Panc1 (cell line): ENCODE data around the gene DNAJC4. TPM values are rescaled to one million over a fixed set of nuclear protein-coding genes. Genes with fewer than 3 reads are reported as not detected.

ENCODE experiments used
- ATAC-seq: fragments of 200-7000 bp; cut with Tn5 transposase; 2 replicates; pipeline ENCODE4 v1.9.1; 2020; ENCODE audit warnings: mild to moderate bottlenecking, moderate library complexity
- BruUV-seq: library from RNA; stranded (reverse); fragments of 400-500 nt; replicated peaks from 2 replicates; lab custom pipeline; 2021; lab: Mats Ljungman, UMichigan
- CTCF ChIA-PET: fragments of 300-600 bp; sonication (Branson Sonifier 250); formaldehyde crosslinking; loops from one replicate; lab custom pipeline; 2022; ENCODE audit warnings: antibody characterized with exemption; lab: Charles Lee
- POLR2A ChIA-PET: fragments of 300-600 bp; sonication (Branson Sonifier 250); formaldehyde crosslinking; loops from one replicate; lab custom pipeline; 2022; ENCODE audit warnings: antibody characterized with exemption; lab: Charles Lee
- DNase-seq: peaks from one replicate; pipeline ENCODE4 v3.0.0-alpha.2; 2010; ENCODE audit warnings: low read depth, low spot score
- H3K27ac ChIP-seq: 2 replicates; pipeline ENCODE4 v1.5.1; 2011; ENCODE audit warnings: mild to moderate bottlenecking, low read length, inconsistent platforms
- H3K27me3 ChIP-seq: fragments of 200-500 bp; sonication (Bioruptor generic); 2 replicates; pipeline ENCODE4 v1.6.0; 2014; ENCODE audit warnings: low read length, inconsistent platforms; ENCODE audit not compliant: control insufficient read depth, insufficient read depth
- H3K36me3 ChIP-seq: fragments of 200-500 bp; sonication (Bioruptor generic); 2 replicates; pipeline ENCODE4 v1.5.1; 2014; ENCODE audit warnings: inconsistent platforms, mild to moderate bottlenecking, low read length, moderate library complexity; ENCODE audit not compliant: control insufficient read depth, insufficient read depth
- H3K4me1 ChIP-seq: 2 replicates; pipeline ENCODE4 v1.5.1; 2011; ENCODE audit warnings: inconsistent platforms, mild to moderate bottlenecking, low read length, moderate library complexity; ENCODE audit not compliant: control insufficient read depth, insufficient read depth
- H3K4me3 ChIP-seq, 2 experiments: 2 replicates each; pipeline ENCODE4 v1.5.1; 2011 to 2012; ENCODE audit warnings: low read depth in 2 of 2, low read length in 2 of 2, mild to moderate bottlenecking in 2 of 2, inconsistent platforms in 1 of 2, moderate library complexity in 1 of 2
- H3K9me3 ChIP-seq: fragments of 200-500 bp; sonication (Bioruptor generic); 2 replicates; pipeline ENCODE4 v1.5.1; 2014; ENCODE audit warnings: low read depth, mild to moderate bottlenecking, inconsistent platforms, low read length, moderate library complexity; ENCODE audit not compliant: control insufficient read depth, insufficient read depth
- CTCF ChIP-seq: fragments of 450-650 bp; IDR thresholded peaks from 2 replicates; pipeline ENCODE4 v1.5.1; 2017; ENCODE audit warnings: mild to moderate bottlenecking
- POLR2AphosphoS5 ChIP-seq: IDR thresholded peaks from 2 replicates; pipeline ENCODE4 v1.6.1; 2012; ENCODE audit warnings: mild to moderate bottlenecking, low read depth, low read length, moderate library complexity
- REST ChIP-seq, 2 experiments: IDR thresholded peaks; 2 replicates each; pipeline ENCODE4 v1.6.1; 2011 to 2012; ENCODE audit warnings: low read depth in 2 of 2, control low read depth in 1 of 2, low read length in 1 of 2, mild to moderate bottlenecking in 1 of 2, moderate library complexity in 1 of 2; ENCODE audit not compliant: insufficient read depth in 1 of 2
- SIN3A ChIP-seq: IDR thresholded peaks from 2 replicates; pipeline ENCODE4 v1.6.1; 2012; ENCODE audit warnings: low read depth, mild to moderate bottlenecking, low read length, moderate library complexity, borderline replicate concordance; ENCODE audit not compliant: insufficient read depth
- TCF7L2 ChIP-seq: IDR thresholded peaks from 2 replicates; pipeline ENCODE4 v1.6.1; 2011; ENCODE audit warnings: mild to moderate bottlenecking, low read depth, low read length, inconsistent platforms
- in situ Hi-C: cut with HindIII; loops from 2 replicates; pipeline ENCODE4 v1.10.0; 2016; ENCODE audit warnings: low sequenced_read_pairs, low pct_unique_long_range_greater_than_20kb
- intact Hi-C: fragments of 100-400 bp; cut with micrococcal nuclease; formaldehyde crosslinking; loops from one replicate; pipeline ENCODE4 v1.10.0; 2022; ENCODE audit not compliant: unreplicated experiment
- total RNA-seq: library from RNA; stranded (reverse); gene quantifications from one replicate; pipeline ENCODE4 v1.2.1, GENCODE V29; 2021; ENCODE audit not compliant: unreplicated experiment

DNAJC4 gene
- total RNA-seq, 1 experiment from 2014 or later = 41.0 TPM

- Histone ChIP-seq H3K4me1 (peaks cover 8% of the 10 kb centered on the region), H3K9me3 (no peaks in the 10 kb centered on the region), H3K4me3 (no peak overlapping the region), H3K27me3 (no peaks in the 10 kb centered on the region), H3K27ac (no peak overlapping the region), H3K36me3 (peaks cover 3% of the 10 kb centered on the region; the same call in 1 of the 2 replicates)
- in situ Hi-C loops (no loop called here), intact Hi-C loops (no loop called here)
- ChIA-PET POLR2A (no interaction called here), CTCF (no interaction called here)
- no peak for TF ChIP-seq TCF7L2
- TF ChIP-seq CTCF = no peak
- no peak for TF ChIP-seq SIN3A
- TF ChIP-seq REST (IDR thresholded peaks at IDR 0.05; ENCODE audit: insufficient read depth in 1 of 2, low read depth in 2 of 2, low read length in 1 of 2) = no peak
- TF ChIP-seq POLR2AphosphoS5 = no peak
- BruUV-seq = no TSS peak
- ATAC-seq (no peak), DNase-seq (no peak)
Measured at GRCh38 chr11:64256300-64256699, 26.0 kb downstream of the DNAJC4 start.

GRCh38 chr11:64258356-64258755 lies 28.0 kb downstream of the DNAJC4 start:
- no peaks in the 10 kb centered on the region; the same call in 1 of the 2 replicates for H3K36me3 ChIP-seq
- no peak overlapping the region for H3K27ac ChIP-seq
- in situ Hi-C loops (no loop called here), intact Hi-C loops (no loop called here)
- no peak overlapping the region for H3K4me3 ChIP-seq
- POLR2A ChIA-PET = interaction anchor here (0.5 kb wide), 1 partner anchor 150 kb away, joined by 3 read pairs; no protein-coding TSS in a partner anchor
- TF ChIP-seq REST (IDR thresholded peaks at IDR 0.05; ENCODE audit: insufficient read depth in 1 of 2, low read depth in 2 of 2, low read length in 1 of 2) (no peak), TCF7L2 (no peak), CTCF (no peak), SIN3A (no peak), POLR2AphosphoS5 (no peak)
- H3K9me3 ChIP-seq = no peaks in the 10 kb centered on the region
- ATAC-seq (no peak), DNase-seq (no peak)
- peaks cover 7% of the 10 kb centered on the region for H3K4me1 ChIP-seq
- no TSS peak for BruUV-seq
- CTCF ChIA-PET = no interaction called here
- H3K27me3 ChIP-seq = no peaks in the 10 kb centered on the region
